PFSK-1 (cell line): ENCODE measurements around the gene RND1.

Experiments
- POLR2AphosphoS5 ChIP-seq: IDR thresholded peaks from 2 replicates; pipeline ENCODE4 v1.6.1; 2012; ENCODE audit warnings: low read depth, mild to moderate bottlenecking, control low read depth, low read length, moderate library complexity
- REST ChIP-seq, 2 experiments: IDR thresholded peaks; 2 replicates each; pipeline versions ENCODE4 v1.6.1 to v1.8.0; 2011 to 2012; ENCODE audit warnings: low read depth in 2 of 2, low read length in 2 of 2, control low read depth in 1 of 2, inconsistent platforms in 1 of 2, mild to moderate bottlenecking in 1 of 2, moderate library complexity in 1 of 2; ENCODE audit not compliant: insufficient read depth in 1 of 2

DNA sequence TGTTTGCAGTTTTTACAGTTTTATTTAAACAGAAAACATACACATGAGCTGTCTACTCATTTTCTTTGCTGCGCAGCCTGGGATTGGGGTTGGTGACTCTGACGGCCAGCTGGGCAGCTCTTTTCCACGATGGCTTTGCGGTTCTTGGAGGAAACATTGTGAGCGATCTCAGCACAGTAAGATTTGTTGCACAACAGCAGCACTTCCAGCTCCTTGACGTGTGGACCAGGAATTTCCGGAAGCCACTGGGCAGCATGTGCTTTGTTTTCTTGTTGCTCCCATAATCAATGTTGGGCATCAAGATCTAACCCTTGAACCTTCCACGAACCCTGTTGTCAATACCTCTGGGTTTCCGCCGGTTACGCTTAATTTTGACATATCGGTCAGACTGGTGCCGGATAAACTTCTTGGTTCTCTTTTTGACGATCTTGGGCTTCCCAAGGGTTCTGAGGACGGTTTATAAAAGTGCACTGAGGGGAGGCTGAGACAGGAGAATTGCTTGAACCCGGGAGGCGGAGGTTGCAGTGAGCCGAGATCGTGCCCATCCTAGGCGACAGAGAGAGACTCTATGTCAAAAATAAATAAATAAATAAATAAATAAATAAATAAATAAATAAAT, 37.8 kb upstream of the RND1 start:
- TF ChIP-seq REST (IDR thresholded peaks at IDR 0.05; ENCODE audit: insufficient read depth in 1 of 2, low read depth in 2 of 2, low read length in 2 of 2) (no peak), POLR2AphosphoS5 (no peak)
